Osteocyte (in vitro differentiated cells): ENCODE results near the gene KYAT1. TPM values are rescaled to one million over a fixed set of nuclear protein-coding genes. Genes with fewer than 3 reads are reported as not detected.

Experiments used
- DNase-seq: peaks from one replicate; pipeline ENCODE4 v3.0.0; 2021; ENCODE audit warnings: mixed read lengths; ENCODE audit not compliant: unreplicated experiment; ENCODE audit errors: extremely low spot score
- H3K27ac Mint-ChIP-seq: one replicate; pipeline ENCODE4 v1.8.0; 2021; ENCODE audit warnings: mild to moderate bottlenecking, mixed read lengths; ENCODE audit not compliant: unreplicated experiment
- H3K27me3 Mint-ChIP-seq: one replicate; pipeline ENCODE4 v1.8.0; 2021; ENCODE audit warnings: mixed read lengths; ENCODE audit not compliant: unreplicated experiment
- H3K36me3 Mint-ChIP-seq: one replicate; pipeline ENCODE4 v1.8.0; 2021; ENCODE audit warnings: mixed read lengths; ENCODE audit not compliant: unreplicated experiment
- H3K4me1 Mint-ChIP-seq: one replicate; pipeline ENCODE4 v1.8.0; 2021; ENCODE audit warnings: mixed read lengths; ENCODE audit not compliant: unreplicated experiment
- H3K4me3 Mint-ChIP-seq: one replicate; pipeline ENCODE4 v1.8.0; 2021; ENCODE audit warnings: mild to moderate bottlenecking, moderate library complexity, mixed read lengths; ENCODE audit not compliant: unreplicated experiment
- H3K9me3 Mint-ChIP-seq: one replicate; pipeline ENCODE4 v1.8.0; 2021; ENCODE audit warnings: mixed read lengths; ENCODE audit not compliant: unreplicated experiment
- long read RNA-seq: library from polyadenylated mRNA; unstranded; transcript quantifications from one replicate; pipeline ENCODE4 v2.0.0, GENCODE V29; 2021
- total RNA-seq: library from RNA; stranded (reverse); gene quantifications from 2 replicates; pipeline ENCODE4 v1.2.1, GENCODE V29; 2021
- TF ChIP-seq, protein P1 (sequence below): fragments of 200-600 bp; sonication (generic); IDR thresholded peaks from 2 replicates; pipeline ENCODE4 v1.5.0; 2021; ENCODE audit warnings: antibody characterized with exemption, mild to moderate bottlenecking, moderate library complexity

Gene KYAT1
- total RNA-seq = 5.3 and 6.5 TPM in 2 replicates
- long read RNA-seq, partial matches to known transcripts = 2 of 16 reads
- long read RNA-seq, other reads (novel, unspliced or antisense) = 10 of 16 reads

- peak; percentile 98 for DNase-seq
- no peaks in the 10 kb centered on the region for H3K9me3 Mint-ChIP-seq
- H3K27ac Mint-ChIP-seq = peak within 1 kb of the TSS; percentile 92
- peaks cover 28% of the 10 kb centered on the region for H3K4me1 Mint-ChIP-seq
- peak within 1 kb of the TSS; percentile 94 for H3K4me3 Mint-ChIP-seq
- H3K27me3 Mint-ChIP-seq = no peaks in the 10 kb centered on the region
- H3K36me3 Mint-ChIP-seq = peaks cover 2% of the 10 kb centered on the region
- TF ChIP-seq, protein P1, sequence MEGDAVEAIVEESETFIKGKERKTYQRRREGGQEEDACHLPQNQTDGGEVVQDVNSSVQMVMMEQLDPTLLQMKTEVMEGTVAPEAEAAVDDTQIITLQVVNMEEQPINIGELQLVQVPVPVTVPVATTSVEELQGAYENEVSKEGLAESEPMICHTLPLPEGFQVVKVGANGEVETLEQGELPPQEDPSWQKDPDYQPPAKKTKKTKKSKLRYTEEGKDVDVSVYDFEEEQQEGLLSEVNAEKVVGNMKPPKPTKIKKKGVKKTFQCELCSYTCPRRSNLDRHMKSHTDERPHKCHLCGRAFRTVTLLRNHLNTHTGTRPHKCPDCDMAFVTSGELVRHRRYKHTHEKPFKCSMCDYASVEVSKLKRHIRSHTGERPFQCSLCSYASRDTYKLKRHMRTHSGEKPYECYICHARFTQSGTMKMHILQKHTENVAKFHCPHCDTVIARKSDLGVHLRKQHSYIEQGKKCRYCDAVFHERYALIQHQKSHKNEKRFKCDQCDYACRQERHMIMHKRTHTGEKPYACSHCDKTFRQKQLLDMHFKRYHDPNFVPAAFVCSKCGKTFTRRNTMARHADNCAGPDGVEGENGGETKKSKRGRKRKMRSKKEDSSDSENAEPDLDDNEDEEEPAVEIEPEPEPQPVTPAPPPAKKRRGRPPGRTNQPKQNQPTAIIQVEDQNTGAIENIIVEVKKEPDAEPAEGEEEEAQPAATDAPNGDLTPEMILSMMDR = no peak
Observed at GRCh38 chr9:128881884-128882676, at the start of gene KYAT1, which contains the start of gene LRRC8A. TSS of gene KYAT1 (minus strand) at chr9:128881950. CDS start at chr9:128845405, 36,545 bp downstream. TSS of gene LRRC8A (plus strand) at chr9:128882133. CDS start at chr9:128907165, 25,032 bp downstream.

DNA sequence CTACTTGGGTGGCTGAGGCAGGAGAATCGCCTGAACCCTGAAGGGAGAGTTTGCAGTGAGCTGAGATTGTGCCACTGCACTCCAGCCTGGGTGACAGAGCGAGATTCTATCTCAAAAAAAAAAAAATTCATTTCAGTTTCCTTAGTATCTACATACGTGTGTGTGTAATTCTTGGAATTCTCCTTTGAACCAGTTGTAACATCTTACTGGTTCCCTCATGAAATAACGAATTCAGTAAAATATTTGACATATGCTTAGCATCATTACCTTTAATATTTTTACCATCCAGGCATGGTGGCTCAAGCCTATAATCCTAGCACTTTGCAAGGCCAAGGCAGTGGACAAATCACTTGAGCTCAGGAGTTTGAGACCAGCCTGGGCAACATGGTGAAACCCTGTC is 47.8 kb upstream of the KYAT1 start:
- no peak overlapping the region for H3K4me3 Mint-ChIP-seq
- TF ChIP-seq, protein P1 = no peak
- H3K27ac Mint-ChIP-seq = no peak overlapping the region
- DNase-seq = no peak
- H3K36me3 Mint-ChIP-seq = no peaks in the 10 kb centered on the region
- peaks cover 5% of the 10 kb centered on the region for H3K4me1 Mint-ChIP-seq
- H3K9me3 Mint-ChIP-seq = no peaks in the 10 kb centered on the region
- H3K27me3 Mint-ChIP-seq = no peaks in the 10 kb centered on the region

- Mint-ChIP-seq H3K9me3 (no peaks in the 10 kb centered on the region), H3K4me1 (peaks cover 5% of the 10 kb centered on the region), H3K4me3 (no peak overlapping the region), H3K27ac (no peak overlapping the region), H3K27me3 (no peaks in the 10 kb centered on the region), H3K36me3 (no peaks in the 10 kb centered on the region)
- TF ChIP-seq, protein P1 = no peak
- DNase-seq = no peak
Observed at GRCh38 chr9:128928624-128929023, 46.9 kb upstream of the KYAT1 start.

DNA sequence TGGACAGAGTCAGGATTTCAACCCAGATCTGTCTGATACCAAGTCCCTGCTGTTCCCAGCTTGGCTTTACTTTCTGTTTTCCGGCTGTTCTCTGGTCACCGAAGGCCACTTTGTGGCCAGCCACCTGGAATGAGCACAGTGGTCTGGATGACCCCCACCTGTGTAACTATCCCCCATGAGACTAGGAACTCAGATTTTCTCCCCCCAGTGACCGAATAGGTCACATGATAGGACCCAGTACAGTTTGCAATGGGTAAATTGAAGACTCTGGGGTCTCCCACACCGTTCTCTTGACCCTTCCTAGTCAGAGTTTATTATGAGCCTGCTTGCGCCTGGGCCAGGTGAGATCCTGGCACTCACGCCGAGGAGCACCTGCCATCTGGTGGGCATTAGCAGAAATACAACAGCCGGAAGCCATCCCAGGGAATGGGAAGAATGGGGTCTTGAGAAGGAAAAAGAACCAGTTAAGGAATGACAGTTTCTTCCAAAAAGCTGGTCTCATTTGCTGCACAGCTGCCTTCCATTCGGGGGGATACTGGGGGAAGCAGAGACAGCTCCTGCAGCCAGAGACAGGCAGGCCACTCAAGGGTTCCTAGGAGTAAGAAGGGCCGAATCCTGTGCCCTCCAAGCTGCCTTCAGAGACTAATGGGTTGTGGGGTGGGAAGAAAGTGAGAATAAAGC is 46.1 kb upstream of the KYAT1 start:
- H3K9me3 Mint-ChIP-seq = no peaks in the 10 kb centered on the region
- H3K27me3 Mint-ChIP-seq = no peaks in the 10 kb centered on the region
- H3K36me3 Mint-ChIP-seq = no peaks in the 10 kb centered on the region
- no peak overlapping the region for H3K27ac Mint-ChIP-seq
- no peak overlapping the region for H3K4me3 Mint-ChIP-seq
- TF ChIP-seq, protein P1 = peak; percentile 92
- H3K4me1 Mint-ChIP-seq = peaks cover 5% of the 10 kb centered on the region
- no peak for DNase-seq

DNA sequence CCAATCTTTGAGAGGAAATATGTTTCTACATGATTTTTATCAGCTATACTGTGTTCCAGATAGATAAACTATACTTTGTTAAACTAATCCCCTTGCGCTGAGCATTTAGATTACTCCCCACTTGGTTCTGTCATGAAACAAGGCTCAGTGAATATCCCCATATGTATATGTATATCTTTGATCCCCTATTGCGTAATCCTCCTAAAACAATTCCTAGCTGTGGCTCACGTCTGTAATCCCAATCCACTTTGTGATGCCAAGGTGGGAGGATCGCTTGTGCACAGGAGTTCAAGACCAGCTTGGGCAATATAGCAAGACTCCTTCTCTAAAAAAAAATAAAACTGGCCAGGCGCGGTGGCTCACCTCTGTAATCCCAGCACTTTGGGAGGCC is 41.7 kb upstream of the KYAT1 start:
- no peak for DNase-seq
- TF ChIP-seq, protein P1 = no peak
- Mint-ChIP-seq H3K4me1 (peaks cover 18% of the 10 kb centered on the region), H3K4me3 (no peak overlapping the region), H3K9me3 (no peaks in the 10 kb centered on the region), H3K27me3 (no peaks in the 10 kb centered on the region), H3K27ac (no peak overlapping the region), H3K36me3 (no peaks in the 10 kb centered on the region)
